RPMI7951 (cell line): ENCODE results near the gene GBF1. TPM values are rescaled to one million over a fixed set of nuclear protein-coding genes. Genes with fewer than 3 reads are reported as not detected.

Source experiments
- DNase-seq: peaks from one replicate; pipeline ENCODE4 v3.0.0-alpha.2; 2012; ENCODE audit warnings: low read depth
- total RNA-seq: library from RNA; depleted of rRNA; stranded (reverse); fragments of >200 nt; shearing (Covaris generic); gene quantifications from 2 replicates; pipeline ENCODE4 v1.2.3, GENCODE V29; 2014

Gene GBF1
- total RNA-seq, 1 experiment from 2014 or later, result 31.0 TPM

GRCh38 chr10:102233997-102234396, 11.3 kb upstream of the GBF1 start:
- DNase-seq, result no peak

- DNase-seq, result no peak
These were observed 10.3 kb upstream of the GBF1 start for GRCh38 chr10:102234888-102235597.

- DNase-seq, result no peak
These were observed 9.8 kb upstream of the GBF1 start for GRCh38 chr10:102235598-102235920.

GRCh38 chr10:102236006-102236405, 9.3 kb upstream of the GBF1 start:
- DNase-seq, result no peak

- DNase-seq, result no peak
These were observed 7.5 kb upstream of the GBF1 start for GRCh38 chr10:102237711-102238252.

GRCh38 chr10:102240467-102241031, 4.8 kb upstream of the GBF1 start:
- no peak for DNase-seq

GRCh38 chr10:102241032-102241443, 4.3 kb upstream of the GBF1 start:
- DNase-seq, result no peak

- DNase-seq, result peak; percentile 84
These were observed 3.8 kb upstream of the GBF1 start, which contains the start of gene PITX3 for GRCh38 chr10:102241444-102242117. Gene PITX3, minus strand, starts transcription at chr10:102241512. Its CDS starts 9,432 bp downstream, at chr10:102232080.

GRCh38 chr10:102242118-102242485, 3.2 kb upstream of the GBF1 start:
- DNase-seq, result no peak

GRCh38 chr10:102243309-102243708, 2.0 kb upstream of the GBF1 start:
- DNase-seq, result peak; percentile 68

GRCh38 chr10:102245932-102246251, 560 bp downstream of the GBF1 start:
- no peak for DNase-seq

- no peak for DNase-seq
These were observed 929 bp downstream of the GBF1 start for GRCh38 chr10:102246261-102246660.

- DNase-seq, result peak; percentile 26
These were observed 2.4 kb downstream of the GBF1 start for GRCh38 chr10:102247734-102248133.

- peak; percentile 43 for DNase-seq
These were observed 7.2 kb downstream of the GBF1 start for GRCh38 chr10:102252508-102252907.

- DNase-seq, result no peak
These were observed 9.1 kb downstream of the GBF1 start for GRCh38 chr10:102254426-102254825.

GRCh38 chr10:102255404-102255803, 10.1 kb downstream of the GBF1 start:
- DNase-seq, result no peak

- DNase-seq, result no peak
These were observed 15.9 kb downstream of the GBF1 start for GRCh38 chr10:102261196-102261595.

- no peak for DNase-seq
These were observed 16.5 kb downstream of the GBF1 start for GRCh38 chr10:102261842-102262241.

GRCh38 chr10:102262744-102263370, 17.5 kb downstream of the GBF1 start:
- no peak for DNase-seq

GRCh38 chr10:102264371-102264770, 19.0 kb downstream of the GBF1 start:
- DNase-seq, result no peak

GRCh38 chr10:102266670-102267069, 21.3 kb downstream of the GBF1 start:
- no peak for DNase-seq

- DNase-seq, result no peak
These were observed 22.4 kb downstream of the GBF1 start for GRCh38 chr10:102267748-102268147.
